Measurements from ENCODE around the gene PNPLA6. TPM values are rescaled to one million over a fixed set of nuclear protein-coding genes. Genes with fewer than 3 reads are reported as not detected.

Gene PNPLA6
- total RNA-seq, 1 donor from 2014 or later: 157 TPM

DNA sequence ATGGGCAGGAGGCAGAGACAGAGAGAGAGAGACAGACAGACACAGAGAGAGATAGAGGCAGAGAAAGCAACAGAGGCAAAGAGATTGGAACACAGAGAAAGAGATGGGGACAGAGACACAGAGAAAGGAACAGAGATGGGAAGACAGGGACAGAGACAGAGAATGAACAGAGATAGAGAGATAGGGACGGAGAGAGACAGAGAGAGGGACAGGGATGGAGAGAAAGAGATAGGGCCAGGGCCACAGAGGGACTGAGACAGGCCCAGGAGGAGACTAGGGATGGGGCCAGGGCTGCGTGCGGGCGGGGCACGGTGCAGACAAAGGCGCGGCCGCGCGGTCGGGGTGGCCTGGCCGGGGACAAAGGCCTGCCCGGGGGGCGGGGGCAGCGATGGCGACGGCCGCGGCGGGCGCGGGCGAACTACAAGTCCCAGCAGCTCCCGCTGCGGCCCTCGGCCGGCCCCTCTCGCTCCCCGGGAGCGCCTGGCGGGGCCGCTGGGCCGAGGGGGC is 19.8 kb upstream of the PNPLA6 start, which contains the start of gene ZNF358:
ZNF358 (plus strand) TSS at position 459 of the 507 bp plus-strand sequence. CDS start 3,140 bp downstream, outside the sequence.
- peak; percentile 62 for DNase-seq (ENCODE audit: low spot score)

DNA sequence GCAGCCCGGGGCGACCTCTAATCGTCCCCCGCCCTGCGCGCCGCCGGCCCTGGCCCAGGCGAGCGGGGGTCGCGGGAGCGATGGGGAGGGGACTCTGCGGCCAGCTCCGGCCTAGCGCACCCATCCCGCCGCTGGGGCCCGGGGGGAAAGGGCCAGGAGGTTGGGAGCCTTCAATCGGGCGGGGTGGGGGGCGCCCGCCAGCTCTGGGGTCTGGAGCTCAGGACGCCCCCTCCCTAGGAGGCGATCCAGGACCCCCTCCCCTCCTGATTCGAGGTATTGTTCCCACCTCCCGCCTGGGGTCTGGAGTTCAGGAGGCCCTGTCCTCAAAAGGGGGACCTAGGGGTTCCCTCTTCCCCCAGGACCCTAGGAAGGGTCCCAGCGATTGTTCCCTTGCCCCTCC is 19.2 kb upstream of the PNPLA6 start:
- DNase-seq (ENCODE audit: low spot score): no peak

DNA sequence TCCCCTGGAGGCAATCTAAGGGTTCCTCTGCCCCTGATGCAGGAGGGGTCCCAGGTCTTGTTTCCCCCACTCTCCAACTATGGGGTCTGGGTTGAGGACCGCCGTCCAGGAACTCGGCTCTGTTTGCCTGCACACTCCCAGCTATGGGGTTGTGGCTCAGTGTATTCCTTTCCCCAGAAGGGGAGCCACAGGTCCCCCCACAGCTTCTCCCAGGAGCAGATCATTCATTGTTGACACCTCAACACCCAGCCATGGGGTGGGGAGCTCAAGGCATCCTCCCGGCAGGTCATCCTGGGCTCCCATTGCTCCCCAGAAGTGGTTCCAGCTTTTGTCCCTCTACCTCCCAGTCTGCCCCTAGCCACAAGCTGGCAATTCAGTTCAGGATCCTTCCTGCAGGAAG is 18.6 kb upstream of the PNPLA6 start:
- DNase-seq (ENCODE audit: low spot score): no peak

DNA sequence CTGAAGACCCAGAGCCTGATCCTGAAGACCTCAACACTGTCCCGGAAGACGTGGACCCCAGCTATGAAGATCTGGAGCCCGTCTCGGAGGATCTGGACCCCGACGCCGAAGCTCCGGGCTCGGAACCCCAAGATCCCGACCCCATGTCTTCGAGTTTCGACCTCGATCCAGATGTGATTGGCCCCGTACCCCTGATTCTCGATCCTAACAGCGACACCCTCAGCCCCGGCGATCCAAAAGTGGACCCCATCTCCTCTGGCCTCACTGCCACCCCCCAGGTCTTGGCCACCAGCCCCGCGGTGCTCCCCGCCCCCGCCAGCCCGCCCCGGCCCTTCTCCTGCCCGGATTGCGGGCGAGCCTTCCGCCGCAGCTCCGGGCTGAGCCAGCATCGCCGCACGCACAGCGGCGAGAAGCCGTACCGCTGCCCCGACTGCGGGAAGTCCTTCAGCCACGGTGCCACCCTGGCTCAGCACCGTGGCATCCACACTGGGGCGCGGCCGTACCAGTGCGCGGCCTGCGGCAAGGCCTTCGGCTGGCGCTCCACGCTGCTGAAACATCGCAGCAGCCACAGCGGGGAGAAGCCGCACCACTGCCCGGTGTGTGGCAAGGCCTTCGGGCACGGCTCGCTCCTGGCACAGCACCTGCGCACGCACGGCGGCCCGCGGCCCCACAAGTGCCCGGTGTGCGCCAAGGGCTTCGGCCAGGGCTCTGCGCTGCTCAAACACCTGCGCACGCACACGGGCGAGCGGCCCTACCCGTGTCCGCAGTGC is 16.0 kb upstream of the PNPLA6 start:
- no peak for DNase-seq (ENCODE audit: low spot score)

DNA sequence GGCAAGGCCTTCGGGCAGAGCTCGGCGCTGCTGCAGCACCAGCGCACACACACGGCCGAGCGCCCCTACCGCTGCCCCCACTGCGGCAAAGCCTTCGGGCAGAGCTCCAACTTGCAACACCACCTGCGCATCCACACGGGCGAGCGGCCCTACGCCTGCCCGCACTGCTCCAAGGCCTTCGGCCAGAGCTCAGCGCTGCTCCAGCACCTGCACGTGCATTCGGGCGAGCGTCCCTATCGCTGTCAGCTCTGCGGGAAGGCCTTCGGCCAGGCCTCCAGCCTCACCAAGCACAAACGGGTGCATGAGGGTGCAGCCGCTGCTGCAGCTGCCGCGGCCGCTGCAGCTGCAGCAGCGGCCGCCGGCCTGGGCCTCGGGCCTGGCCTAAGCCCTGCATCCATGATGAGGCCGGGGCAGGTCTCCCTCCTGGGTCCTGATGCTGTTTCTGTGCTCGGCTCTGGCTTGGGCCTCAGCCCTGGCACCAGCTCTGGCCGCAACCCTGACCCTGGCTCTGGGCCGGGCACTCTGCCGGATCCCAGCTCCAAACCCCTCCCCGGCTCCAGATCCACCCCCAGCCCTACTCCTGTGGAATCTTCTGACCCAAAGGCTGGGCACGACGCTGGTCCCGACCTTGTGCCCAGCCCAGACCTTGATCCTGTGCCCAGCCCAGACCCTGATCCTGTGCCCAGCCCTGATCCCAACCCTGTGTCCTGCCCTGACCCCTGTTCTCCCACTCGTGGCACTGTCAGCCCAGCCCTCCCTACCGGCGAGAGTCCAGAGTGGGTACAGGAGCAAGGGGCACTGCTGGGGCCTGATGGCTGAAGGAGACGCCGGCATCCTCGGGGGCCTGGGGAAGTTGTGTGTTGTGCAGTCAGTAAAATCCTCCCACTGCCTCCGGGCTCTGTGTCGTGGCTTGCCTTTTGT is 15.1 kb upstream of the PNPLA6 start:
- no peak for DNase-seq (ENCODE audit: low spot score)

DNA sequence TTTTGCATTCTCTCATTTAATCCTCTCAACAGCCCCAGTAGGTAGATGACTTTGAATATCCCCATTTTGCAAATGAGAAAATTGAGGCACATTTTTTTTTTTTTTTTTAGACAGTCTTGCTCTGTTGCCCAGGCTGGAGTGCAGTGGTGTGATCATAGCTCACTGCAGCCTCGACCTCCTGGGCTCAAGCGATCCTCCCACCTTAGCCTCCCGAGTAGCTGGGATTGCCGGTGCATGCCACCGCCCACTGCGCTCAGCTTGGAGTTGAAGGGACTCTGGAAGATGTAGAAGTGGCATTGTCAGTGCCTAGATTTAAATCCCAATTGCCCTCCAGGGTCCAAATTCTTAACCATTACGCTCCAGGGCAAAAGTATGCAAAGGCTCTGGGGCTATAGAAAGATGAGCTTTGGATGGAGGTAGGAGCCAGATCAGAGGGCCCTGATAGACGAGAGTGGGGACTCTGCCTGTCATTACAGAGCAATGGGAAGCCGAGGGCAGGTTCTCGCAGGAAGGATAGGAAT is 13.9 kb upstream of the PNPLA6 start:
- no peak for DNase-seq (ENCODE audit: low spot score)

DNA sequence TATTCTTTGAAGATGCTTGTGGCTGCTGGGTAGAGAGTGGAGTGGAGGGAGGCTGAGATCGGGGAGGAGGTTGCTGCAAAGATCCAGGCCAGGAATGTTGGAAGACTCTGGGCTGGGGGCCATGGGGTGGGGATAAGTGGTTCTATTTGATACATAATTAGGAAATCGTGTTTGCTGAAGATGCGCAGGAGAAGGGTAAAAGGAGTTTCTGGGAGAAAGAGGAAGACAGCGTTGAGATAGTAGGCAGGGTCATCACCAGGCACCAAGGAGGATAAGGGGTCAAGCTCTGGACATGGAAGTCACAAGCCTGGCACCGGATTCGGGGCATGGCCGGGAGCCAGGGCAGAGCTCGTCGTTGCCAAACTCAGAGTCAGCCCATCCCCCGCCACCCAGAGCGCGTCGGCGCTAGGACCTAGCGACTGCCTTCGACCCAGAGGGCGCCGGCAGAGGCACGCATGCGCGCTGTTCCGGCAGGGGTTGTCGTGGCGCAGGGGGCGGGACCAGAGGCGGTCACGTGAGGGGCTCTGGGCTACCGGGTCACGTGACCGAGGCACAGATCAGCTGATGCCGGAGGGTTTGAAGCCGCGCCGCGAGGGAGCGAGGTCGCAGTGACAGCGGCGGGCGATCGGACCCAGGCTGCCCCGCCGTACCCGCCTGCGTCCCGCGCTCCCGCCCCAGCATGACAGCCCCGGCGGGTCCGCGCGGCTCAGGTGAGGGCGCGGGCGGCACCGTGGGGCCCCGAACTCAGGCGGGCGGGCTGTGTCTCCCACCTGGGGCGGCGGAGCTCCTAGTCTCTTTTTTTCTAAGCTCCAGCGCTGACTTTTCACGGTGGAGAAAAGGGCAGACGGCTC is 13.2 kb upstream of the PNPLA6 start, which contains the start of gene MCOLN1:
MCOLN1 (plus strand) TSS at position 553 of the 851 bp plus-strand sequence; CDS start at position 680, 127 bp downstream.
- peak; percentile 99 for DNase-seq (ENCODE audit: low spot score)

DNA sequence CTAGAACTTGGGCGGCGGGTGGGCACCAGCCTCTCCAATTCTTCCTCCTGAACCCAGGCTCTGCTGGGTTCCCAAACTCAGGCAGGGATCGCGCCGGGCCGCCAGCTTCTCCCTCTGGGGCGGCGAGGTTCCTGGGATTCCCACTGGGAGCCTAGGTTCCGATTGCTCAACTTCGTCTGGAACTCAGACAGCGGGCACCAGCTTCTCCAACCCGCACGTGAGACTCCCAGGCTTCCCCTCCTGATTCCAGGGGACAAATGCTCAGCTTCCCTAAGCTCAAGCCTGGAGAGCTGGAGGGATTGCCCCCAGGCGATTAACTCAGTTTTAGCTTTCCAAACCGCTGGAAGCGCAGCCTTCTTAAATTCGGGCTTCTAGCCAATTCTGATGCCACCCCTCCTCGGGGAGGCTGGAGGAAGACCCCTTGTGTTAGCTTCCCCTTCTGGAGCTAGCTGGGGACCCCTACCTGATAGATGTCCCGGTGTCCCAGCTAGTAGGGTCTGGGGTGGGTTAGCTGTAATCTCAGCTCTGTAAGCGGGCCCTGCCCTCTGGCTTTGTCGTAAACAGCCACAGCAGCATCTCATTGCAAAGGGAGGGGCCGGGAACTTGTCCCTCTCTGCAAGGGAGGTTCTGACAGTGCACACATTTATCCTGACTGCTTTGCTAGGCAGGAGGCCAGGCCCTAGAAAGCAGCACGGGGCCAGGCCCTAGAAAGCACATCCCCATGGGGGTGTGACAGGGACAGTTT is 12.4 kb upstream of the PNPLA6 start:
- DNase-seq (ENCODE audit: low spot score): no peak

DNA sequence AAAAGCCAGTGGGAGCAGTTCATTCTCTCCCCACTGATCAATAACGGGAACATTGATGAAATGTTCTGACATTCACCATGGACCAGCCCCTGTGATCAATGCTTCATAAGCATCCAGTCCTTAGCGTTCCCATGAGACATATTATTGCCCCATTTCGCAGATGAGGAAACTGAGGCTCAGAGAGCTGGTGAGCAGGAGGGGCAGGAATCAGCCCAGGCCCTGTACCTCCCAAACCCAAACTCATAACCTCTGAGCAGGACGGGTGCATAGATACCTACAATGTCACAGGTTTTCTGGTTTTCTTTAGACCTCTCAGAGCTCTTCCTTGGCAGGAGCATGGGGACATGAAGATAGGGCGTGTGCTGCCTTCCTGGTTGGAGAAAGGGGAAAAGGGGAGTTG is 11.0 kb upstream of the PNPLA6 start:
- no peak for DNase-seq (ENCODE audit: low spot score)

DNA sequence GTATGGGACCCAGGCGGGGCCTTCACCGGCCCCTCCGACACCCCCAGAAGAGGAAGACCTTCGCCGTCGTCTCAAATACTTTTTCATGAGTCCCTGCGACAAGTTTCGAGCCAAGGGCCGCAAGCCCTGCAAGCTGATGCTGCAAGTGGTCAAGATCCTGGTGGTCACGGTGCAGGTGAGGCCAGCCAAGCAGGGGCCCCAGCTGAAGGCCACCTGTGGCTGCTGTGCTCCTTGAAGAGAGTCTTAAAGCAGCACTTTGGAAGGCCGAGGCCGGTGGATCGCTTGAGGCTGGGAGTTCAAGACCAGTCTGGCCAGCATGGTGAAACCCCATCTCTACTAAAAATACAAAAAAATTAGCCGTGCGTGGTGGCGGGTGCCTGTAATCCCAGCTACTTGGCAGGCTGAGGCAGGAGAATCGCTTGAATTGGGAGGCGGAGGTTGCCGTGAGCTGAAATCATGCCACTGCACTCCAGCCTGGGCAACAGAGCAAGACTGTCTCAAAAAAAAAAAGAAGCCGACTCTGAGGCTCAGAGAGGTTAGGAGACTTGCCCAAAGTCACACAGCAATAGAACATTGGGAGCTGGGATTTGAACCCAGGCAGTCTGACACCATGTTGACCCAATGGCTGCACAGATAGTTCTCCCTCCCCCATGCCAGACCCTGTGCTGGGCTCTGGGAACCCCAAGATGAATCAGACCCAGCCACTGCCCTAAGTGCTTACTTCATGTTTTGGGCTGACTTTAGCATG is 10.4 kb upstream of the PNPLA6 start:
- no peak for DNase-seq (ENCODE audit: low spot score)

DNA sequence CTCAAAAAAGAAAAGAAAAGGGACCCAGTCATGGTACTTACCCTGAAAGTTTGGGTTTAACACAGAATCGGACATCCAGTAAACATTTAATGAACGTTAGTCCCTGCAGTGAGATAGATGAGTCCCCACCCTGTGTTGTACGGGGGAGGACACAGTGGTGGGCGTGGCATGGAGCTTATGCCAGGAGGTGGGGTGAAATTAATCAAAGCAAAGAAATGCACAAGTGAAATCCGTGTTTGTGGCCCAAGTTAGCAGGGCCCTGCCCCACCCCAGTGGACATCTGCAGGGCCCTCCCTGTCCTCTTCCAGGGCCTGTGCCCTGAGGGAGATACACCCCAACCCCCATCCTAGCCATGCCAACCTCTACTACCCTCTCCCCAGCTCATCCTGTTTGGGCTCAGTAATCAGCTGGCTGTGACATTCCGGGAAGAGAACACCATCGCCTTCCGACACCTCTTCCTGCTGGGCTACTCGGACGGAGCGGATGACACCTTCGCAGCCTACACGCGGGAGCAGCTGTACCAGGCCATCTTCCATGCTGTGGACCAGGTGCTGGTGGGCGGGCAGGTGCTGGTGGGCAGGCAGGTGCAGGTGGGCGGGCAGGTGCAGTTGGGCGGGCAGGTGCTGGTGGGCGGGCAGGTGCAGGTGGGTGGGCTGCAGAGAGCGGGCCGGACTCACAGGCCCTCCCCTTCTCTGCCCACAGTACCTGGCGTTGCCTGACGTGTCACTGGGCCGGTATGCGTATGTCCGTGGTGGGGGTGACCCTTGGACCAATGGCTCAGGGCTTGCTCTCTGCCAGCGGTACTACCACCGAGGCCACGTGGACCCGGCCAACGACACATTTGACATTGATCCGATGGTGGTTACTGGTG is 9.2 kb upstream of the PNPLA6 start:
- no peak for DNase-seq (ENCODE audit: low spot score)

DNA sequence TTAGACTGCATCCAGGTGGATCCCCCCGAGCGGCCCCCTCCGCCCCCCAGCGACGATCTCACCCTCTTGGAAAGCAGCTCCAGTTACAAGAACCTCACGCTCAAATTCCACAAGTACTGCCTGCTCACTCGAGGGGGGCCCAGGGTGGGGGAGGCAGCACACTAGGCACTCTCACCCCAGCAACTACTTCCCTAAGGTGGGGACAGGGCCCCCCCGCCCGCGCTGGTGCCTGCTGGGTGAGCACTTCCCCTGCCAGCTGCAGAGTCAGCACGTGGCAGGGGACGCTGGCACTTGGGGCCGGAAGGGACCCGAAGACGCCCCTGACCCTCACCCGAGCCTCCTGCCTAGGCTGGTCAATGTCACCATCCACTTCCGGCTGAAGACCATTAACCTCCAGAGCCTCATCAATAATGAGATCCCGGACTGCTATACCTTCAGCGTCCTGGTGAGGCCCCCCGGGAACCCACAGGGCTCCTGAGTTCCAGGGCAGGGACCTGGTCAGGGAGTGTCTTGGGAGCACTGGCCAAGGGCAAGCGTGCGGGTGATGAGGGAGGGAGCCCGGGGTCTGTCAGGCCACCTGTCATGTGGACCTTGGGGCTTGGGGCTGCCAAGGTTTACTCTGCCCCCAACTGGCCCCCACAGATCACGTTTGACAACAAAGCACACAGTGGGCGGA is 7.9 kb upstream of the PNPLA6 start:
- DNase-seq (ENCODE audit: low spot score): no peak

DNA sequence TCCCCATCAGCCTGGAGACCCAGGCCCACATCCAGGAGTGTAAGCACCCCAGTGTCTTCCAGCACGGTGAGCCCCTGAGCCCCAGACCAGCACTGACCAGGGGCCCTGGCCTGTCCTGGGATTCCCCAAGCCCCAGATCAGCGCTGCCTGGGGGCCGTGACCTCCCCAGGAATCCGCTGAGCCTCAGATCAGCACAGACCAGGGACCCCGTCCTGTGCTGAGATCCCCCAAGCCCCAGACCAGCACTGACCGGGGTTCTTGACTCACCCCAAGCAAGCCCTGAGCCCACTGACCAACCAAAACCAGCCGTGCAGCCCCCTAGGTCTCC is 7.4 kb upstream of the PNPLA6 start:
- no peak for DNase-seq (ENCODE audit: low spot score)

DNA sequence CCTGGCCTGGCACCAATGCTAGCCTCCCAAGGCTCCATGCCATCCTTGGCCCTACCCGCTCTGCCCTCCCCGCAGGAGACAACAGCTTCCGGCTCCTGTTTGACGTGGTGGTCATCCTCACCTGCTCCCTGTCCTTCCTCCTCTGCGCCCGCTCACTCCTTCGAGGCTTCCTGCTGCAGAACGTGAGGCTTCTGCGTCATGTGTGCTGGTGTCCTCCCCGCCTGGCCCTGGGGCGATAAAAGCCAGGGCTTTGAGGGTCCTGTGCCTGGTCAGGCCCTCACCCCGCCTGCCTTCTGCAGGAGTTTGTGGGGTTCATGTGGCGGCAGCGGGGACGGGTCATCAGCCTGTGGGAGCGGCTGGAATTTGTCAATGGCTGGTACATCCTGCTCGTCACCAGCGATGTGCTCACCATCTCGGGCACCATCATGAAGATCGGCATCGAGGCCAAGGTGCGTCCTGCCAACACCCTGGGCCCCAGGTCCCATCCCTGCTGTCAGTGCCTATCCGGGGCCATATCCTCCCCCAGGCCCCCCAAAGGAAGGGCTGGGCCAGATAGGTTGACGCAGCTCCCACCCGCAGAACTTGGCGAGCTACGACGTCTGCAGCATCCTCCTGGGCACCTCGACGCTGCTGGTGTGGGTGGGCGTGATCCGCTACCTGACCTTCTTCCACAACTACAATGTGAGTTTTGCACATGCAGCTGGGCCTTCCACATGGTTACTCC is 6.8 kb upstream of the PNPLA6 start:
- no peak for DNase-seq (ENCODE audit: low spot score)

DNA sequence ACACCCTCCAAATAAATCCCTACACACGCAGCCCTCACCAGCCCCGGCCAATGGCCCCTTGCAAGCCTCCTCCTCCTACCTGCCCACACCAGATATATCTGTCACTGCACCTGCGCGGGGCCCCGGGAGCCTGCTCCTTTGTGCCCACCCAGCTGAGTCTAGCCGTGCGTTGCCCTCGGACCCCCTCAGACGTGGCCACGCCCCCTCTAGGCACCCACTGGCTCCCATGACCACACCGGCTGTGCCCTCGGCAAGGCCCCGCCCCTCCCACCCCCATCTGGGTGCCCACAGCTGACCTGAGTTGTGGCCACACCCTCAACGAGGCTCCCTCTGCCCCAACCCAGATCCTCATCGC is 6.3 kb upstream of the PNPLA6 start:
- no peak for DNase-seq (ENCODE audit: low spot score)

DNA sequence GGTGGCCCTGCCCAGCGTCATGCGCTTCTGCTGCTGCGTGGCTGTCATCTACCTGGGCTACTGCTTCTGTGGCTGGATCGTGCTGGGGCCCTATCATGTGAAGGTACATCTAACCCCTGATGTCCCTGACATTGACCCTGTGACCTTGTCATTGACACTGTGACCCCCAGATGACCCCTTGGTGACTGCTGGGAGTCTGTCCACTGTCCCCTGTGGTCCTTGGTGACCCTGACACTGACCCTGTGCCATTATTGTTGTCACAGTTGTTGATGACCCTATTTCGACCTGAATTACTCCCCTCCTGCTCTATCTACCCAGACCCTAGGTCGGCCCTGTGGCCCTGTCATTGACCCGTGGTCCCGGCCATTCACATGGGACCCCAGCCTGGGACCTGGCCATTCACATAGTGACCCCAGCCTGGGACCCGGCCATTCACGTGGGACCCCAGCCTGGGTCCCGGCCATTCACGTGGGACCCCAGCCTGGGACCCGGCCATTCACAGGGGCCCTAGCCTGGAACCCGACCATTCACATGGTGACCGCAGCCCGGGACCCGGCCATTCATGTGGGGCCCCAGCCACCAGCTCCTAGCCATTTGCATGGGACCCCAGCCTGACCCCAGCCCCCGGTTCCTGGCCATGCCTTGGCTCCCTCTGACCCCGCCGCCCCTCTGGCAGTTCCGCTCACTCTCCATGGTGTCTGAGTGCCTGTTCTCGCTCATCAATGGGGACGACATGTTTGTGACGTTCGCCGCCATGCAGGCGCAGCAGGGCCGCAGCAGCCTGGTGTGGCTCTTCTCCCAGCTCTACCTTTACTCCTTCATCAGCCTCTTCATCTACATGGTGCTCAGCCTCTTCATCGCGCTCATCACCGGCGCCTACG is 5.7 kb upstream of the PNPLA6 start:
- no peak for DNase-seq (ENCODE audit: low spot score)
